ENCODE results near the gene STARD3.

Gene STARD3

GRCh38 chr17:39669897-39670735 lies 33.2 kb downstream of the STARD3 start:
- DNase-seq (ENCODE audit: low read depth in 3 of 3, low spot score in 1 of 3), result no peak

GRCh38 chr17:39670746-39671145 lies 33.8 kb downstream of the STARD3 start:
- no peak for DNase-seq (ENCODE audit: low read depth in 3 of 3, low spot score in 1 of 3)

GRCh38 chr17:39671651-39672521 lies 34.9 kb downstream of the STARD3 start:
- no peak for DNase-seq (ENCODE audit: low read depth in 3 of 3, low spot score in 1 of 3)

- no peak for DNase-seq (ENCODE audit: low read depth in 3 of 3, low spot score in 1 of 3)
These were observed 35.8 kb downstream of the STARD3 start for GRCh38 chr17:39672522-39673334.

GRCh38 chr17:39673335-39674081 lies 36.6 kb downstream of the STARD3 start:
- DNase-seq (ENCODE audit: low read depth in 3 of 3, low spot score in 1 of 3), result no peak

GRCh38 chr17:39674179-39674578 lies 37.2 kb downstream of the STARD3 start:
- no peak for DNase-seq (ENCODE audit: low read depth in 3 of 3, low spot score in 1 of 3)

- DNase-seq (ENCODE audit: low read depth in 3 of 3, low spot score in 1 of 3), result no peak
These were observed 37.9 kb downstream of the STARD3 start for GRCh38 chr17:39674702-39675389.

GRCh38 chr17:39675390-39676082 lies 38.6 kb downstream of the STARD3 start:
- no peak for DNase-seq (ENCODE audit: low read depth in 3 of 3, low spot score in 1 of 3)

GRCh38 chr17:39676198-39676819 lies 39.4 kb downstream of the STARD3 start:
- no peak for DNase-seq (ENCODE audit: low read depth in 3 of 3, low spot score in 1 of 3)

GRCh38 chr17:39677072-39677471 lies 40.1 kb downstream of the STARD3 start:
- no peak for DNase-seq (ENCODE audit: low read depth in 3 of 3, low spot score in 1 of 3)

GRCh38 chr17:39677542-39678339 lies 40.8 kb downstream of the STARD3 start:
- DNase-seq (ENCODE audit: low read depth in 3 of 3, low spot score in 1 of 3), result no peak

GRCh38 chr17:39678340-39679116 lies 41.6 kb downstream of the STARD3 start:
- DNase-seq (ENCODE audit: low read depth in 3 of 3, low spot score in 1 of 3), result no peak

GRCh38 chr17:39679521-39680192 lies 42.7 kb downstream of the STARD3 start:
- no peak for DNase-seq (ENCODE audit: low read depth in 3 of 3, low spot score in 1 of 3)

GRCh38 chr17:39683295-39683939 lies 46.5 kb downstream of the STARD3 start:
- DNase-seq (ENCODE audit: low read depth in 3 of 3, low spot score in 1 of 3), result no peak

GRCh38 chr17:39684369-39685192 lies 47.6 kb downstream of the STARD3 start:
- no peak for DNase-seq (ENCODE audit: low read depth in 3 of 3, low spot score in 1 of 3)
